Nephron (organoid): ENCODE data around the gene ELANE.
"Not testable (repeated sequence)": the region's sequence is repeated elsewhere in the genome, so short reads cannot be mapped to it uniquely, and the experiment has no call there.

ENCODE experiments used
- H3K27ac Mint-ChIP-seq, 3 experiments: 2 replicates each; pipeline ENCODE4 v1.8.0; 2020; ENCODE audit warnings: mixed read lengths in 3 of 3, mild to moderate bottlenecking in 2 of 3, moderate library complexity in 1 of 3
- H3K27me3 Mint-ChIP-seq: 2 replicates; pipeline ENCODE4 v1.8.0; 2021; ENCODE audit warnings: low read depth, mild to moderate bottlenecking, moderate library complexity, mixed read lengths
- H3K36me3 Mint-ChIP-seq: 2 replicates; pipeline ENCODE4 v1.8.0; 2020; ENCODE audit warnings: low read depth, mixed read lengths
- H3K4me1 Mint-ChIP-seq: 2 replicates; pipeline ENCODE4 v1.8.0; 2020; ENCODE audit warnings: mixed read lengths
- H3K4me3 Mint-ChIP-seq, 3 experiments: 2 replicates each; pipeline ENCODE4 v1.8.0; 2020; ENCODE audit warnings: mild to moderate bottlenecking in 3 of 3, mixed read lengths in 3 of 3, moderate library complexity in 2 of 3
- H3K9me3 Mint-ChIP-seq: 2 replicates; pipeline ENCODE4 v1.8.0; 2020; ENCODE audit warnings: mixed read lengths
- TF ChIP-seq, protein P1 (sequence below), 3 experiments: fragments of 200-600 bp; sonication (generic); IDR thresholded peaks; one replicate each; pipeline ENCODE4 v1.5.0; 2021; ENCODE audit warnings: antibody characterized with exemption in 3 of 3; ENCODE audit not compliant: unreplicated experiment in 3 of 3

ELANE gene

DNA sequence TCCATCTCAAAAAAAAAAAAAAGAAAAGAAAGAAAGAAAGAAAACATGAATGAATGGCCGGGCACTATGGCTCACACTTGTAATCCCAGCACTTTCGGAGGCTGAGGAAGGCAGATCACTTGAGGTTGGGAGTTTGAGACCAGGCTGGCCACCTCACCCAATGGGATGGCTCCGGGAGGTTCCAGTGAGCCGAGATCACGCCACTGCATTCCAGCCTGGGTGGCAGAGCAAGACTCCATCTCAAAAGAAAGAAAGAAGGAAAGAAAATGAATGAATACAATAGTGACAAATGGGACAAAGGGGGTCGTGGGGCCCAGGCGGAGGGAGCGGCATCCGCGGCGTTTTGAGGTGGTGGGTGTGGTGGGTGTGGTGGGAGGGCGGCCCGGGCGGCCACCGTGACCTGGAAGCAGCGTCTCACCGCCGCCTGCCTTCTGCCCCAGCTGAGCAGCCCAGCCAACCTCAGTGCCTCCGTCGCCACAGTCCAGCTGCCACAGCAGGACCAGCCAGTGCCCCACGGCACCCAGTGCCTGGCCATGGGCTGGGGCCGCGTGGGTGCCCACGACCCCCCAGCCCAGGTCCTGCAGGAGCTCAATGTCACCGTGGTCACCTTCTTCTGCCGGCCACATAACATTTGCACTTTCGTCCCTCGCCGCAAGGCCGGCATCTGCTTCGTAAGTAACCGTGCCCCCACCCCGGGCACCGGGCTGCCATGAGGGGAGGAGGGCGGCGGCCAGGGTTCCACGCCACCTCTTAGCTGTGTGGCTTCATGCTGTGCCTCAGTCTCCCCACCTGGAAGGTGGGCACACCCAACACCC, 6.2 kb upstream of the ELANE start:
- no peaks in the 10 kb centered on the region for H3K36me3 Mint-ChIP-seq
- peaks cover 5% of the 10 kb centered on the region for H3K4me1 Mint-ChIP-seq
- no peak overlapping the region for H3K4me3 Mint-ChIP-seq
- TF ChIP-seq, protein P1, sequence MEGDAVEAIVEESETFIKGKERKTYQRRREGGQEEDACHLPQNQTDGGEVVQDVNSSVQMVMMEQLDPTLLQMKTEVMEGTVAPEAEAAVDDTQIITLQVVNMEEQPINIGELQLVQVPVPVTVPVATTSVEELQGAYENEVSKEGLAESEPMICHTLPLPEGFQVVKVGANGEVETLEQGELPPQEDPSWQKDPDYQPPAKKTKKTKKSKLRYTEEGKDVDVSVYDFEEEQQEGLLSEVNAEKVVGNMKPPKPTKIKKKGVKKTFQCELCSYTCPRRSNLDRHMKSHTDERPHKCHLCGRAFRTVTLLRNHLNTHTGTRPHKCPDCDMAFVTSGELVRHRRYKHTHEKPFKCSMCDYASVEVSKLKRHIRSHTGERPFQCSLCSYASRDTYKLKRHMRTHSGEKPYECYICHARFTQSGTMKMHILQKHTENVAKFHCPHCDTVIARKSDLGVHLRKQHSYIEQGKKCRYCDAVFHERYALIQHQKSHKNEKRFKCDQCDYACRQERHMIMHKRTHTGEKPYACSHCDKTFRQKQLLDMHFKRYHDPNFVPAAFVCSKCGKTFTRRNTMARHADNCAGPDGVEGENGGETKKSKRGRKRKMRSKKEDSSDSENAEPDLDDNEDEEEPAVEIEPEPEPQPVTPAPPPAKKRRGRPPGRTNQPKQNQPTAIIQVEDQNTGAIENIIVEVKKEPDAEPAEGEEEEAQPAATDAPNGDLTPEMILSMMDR (IDR thresholded peaks at IDR 0.05; ENCODE audit: unreplicated experiment in 3 of 3), result no peak
- no peak overlapping the region for H3K27ac Mint-ChIP-seq
- H3K9me3 Mint-ChIP-seq, result peaks cover 3% of the 10 kb centered on the region
- peaks cover 52% of the 10 kb centered on the region for H3K27me3 Mint-ChIP-seq

DNA sequence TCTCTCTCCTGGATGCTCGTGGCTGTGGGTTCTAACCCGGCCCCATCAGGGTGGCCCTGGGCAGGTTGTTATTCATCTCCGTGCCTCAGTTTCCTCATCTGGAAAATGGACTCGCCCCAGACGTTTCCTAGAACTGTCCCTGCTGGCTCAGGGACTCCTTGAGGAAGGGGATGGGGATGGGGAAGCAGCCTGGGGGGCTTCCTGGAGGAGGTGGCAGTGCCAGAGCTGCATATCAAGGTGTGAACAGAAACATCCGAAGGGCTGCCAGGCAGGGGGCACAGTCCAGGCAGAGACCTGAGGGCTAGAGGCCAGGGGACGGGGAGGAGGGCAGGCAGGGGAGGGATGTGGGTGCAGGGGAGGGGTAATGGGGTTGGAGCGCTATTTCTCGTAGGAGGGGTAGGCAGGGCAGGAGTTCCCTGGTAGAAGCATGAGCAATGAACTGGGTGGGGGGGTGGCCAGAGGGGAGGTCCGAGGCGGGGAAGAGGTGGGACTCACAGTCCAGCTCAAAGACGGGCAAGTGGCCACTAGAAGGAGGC, 3.6 kb upstream of the ELANE start:
- no peaks in the 10 kb centered on the region for H3K4me1 Mint-ChIP-seq
- peaks cover 36% of the 10 kb centered on the region for H3K27me3 Mint-ChIP-seq
- no peak overlapping the region for H3K4me3 Mint-ChIP-seq
- TF ChIP-seq, protein P1 (IDR thresholded peaks at IDR 0.05; ENCODE audit: unreplicated experiment in 3 of 3), result no peak
- no peaks in the 10 kb centered on the region for H3K36me3 Mint-ChIP-seq
- no peaks in the 10 kb centered on the region for H3K9me3 Mint-ChIP-seq
- no peak overlapping the region for H3K27ac Mint-ChIP-seq

DNA sequence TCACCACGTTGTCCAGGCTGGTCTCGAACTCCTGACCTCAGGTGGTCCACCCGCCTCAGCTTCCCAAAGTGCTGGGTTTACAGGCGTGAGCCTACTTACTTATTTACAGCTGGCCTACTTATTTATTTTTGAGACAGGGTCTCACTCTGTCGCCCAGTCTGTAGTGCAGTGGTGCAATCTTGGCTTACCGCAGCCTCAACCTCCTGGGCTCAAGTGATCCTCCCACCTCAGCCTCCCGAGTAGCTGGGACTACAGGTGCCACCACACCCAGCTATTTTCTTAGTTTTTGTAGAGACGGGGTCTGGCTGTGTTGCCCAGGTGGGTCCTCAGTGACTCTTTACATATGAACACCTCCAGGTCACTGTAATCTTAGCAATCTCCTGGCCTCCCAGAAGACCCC, 2.9 kb upstream of the ELANE start:
- H3K36me3 Mint-ChIP-seq, H3K27ac Mint-ChIP-seq, H3K4me1 Mint-ChIP-seq, H3K9me3 Mint-ChIP-seq, H3K4me3 Mint-ChIP-seq: not testable (repeated sequence)
- peaks cover 32% of the 10 kb centered on the region for H3K27me3 Mint-ChIP-seq

DNA sequence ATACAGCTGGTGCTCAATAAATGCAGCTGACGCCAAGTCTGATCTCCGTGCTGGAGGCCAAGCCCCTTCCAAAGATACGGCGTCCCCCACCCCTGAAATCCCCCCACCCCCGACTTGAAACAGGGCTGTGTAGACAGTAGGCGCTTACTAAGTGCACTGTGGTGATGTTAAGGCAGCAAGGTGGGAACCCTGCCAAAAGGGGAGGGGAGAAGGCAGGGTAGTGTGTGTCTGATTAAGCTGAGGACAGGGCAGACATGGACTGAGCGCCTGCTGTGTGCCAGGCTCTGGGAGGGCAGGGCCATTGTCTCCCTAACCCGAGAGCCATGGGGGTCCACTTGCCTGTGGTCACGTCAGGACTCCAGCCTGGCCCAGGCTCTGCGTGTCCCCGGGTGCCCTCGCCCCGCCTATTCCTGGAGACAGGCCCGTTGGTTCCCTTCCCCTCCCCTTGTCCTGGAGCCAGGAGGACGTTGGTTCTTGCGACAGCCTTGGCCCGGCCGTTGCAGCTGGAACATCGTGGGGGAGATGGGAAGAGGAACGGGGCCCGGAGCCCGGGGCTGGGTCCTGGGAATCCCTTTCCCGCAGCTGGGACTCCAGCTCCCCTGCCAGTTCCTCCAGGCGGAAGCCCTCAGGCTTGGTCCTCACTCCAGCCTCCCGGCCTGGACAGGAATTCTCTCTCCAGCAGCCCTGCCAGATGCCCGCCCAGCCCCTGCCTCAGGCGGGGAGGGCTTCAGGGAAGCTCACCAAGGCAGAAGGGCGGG, 1.7 kb upstream of the ELANE start:
- H3K9me3 Mint-ChIP-seq, result no peaks in the 10 kb centered on the region
- no peak overlapping the region for H3K27ac Mint-ChIP-seq
- no peaks in the 10 kb centered on the region for H3K4me1 Mint-ChIP-seq
- TF ChIP-seq, protein P1 (IDR thresholded peaks at IDR 0.05; ENCODE audit: unreplicated experiment in 3 of 3), result no peak
- peaks cover 22% of the 10 kb centered on the region for H3K27me3 Mint-ChIP-seq
- no peaks in the 10 kb centered on the region for H3K36me3 Mint-ChIP-seq
- H3K4me3 Mint-ChIP-seq, result no peak overlapping the region

DNA sequence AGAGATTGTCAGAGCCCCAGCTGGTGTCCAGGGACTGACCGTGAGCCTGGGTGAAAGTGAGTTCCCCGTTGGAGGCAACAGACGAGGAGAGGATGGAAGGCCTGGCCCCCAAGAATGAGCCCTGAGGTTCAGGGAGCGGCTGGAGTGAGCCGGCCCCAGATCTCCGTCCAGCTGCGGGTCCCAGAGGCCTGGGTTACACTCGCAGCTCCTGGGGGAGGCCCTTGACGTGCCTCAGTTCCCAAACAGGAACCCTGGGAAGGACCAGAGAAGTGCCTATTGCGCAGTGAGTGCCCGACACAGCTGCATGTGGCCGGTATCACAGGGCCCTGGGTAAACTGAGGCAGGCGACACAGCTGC, 1.1 kb upstream of the ELANE start:
- Mint-ChIP-seq H3K4me3 (no peak overlapping the region), H3K4me1 (no peaks in the 10 kb centered on the region), H3K36me3 (no peaks in the 10 kb centered on the region), H3K27me3 (peaks cover 17% of the 10 kb centered on the region), H3K27ac (no peak overlapping the region), H3K9me3 (no peaks in the 10 kb centered on the region)
- TF ChIP-seq, protein P1 (IDR thresholded peaks at IDR 0.05; ENCODE audit: unreplicated experiment in 3 of 3), result no peak

DNA sequence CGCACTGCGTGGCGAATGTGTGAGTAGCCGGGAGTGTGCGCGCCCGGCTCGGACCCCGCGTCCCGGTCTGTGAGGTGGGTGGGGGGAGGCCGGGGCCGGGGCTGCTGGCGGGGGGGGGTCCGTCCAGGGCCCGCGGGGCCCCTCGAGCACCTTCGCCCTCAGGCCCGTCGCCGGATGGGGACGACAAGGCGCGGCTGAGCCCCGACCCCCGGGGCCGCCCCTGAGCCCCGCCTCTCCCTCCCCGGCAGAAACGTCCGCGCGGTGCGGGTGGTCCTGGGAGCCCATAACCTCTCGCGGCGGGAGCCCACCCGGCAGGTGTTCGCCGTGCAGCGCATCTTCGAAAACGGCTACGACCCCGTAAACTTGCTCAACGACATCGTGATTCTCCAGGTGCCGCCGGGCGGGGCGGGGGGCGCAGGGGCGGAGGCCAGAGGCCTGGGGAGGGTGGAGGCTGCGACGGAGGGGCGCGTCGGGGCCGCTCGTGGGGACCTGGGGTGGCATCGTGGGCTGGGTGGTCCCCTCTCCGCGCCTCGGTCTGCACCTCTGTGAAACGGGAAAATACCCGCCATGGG, 997 bp downstream of the ELANE start:
- H3K36me3 Mint-ChIP-seq, result no peaks in the 10 kb centered on the region
- H3K4me1 Mint-ChIP-seq, result no peaks in the 10 kb centered on the region
- H3K27ac Mint-ChIP-seq, result no peak overlapping the region
- TF ChIP-seq, protein P1 (IDR thresholded peaks at IDR 0.05; ENCODE audit: unreplicated experiment in 3 of 3), result no peak
- peaks cover 17% of the 10 kb centered on the region for H3K27me3 Mint-ChIP-seq
- H3K9me3 Mint-ChIP-seq, result no peaks in the 10 kb centered on the region
- no peak overlapping the region for H3K4me3 Mint-ChIP-seq

DNA sequence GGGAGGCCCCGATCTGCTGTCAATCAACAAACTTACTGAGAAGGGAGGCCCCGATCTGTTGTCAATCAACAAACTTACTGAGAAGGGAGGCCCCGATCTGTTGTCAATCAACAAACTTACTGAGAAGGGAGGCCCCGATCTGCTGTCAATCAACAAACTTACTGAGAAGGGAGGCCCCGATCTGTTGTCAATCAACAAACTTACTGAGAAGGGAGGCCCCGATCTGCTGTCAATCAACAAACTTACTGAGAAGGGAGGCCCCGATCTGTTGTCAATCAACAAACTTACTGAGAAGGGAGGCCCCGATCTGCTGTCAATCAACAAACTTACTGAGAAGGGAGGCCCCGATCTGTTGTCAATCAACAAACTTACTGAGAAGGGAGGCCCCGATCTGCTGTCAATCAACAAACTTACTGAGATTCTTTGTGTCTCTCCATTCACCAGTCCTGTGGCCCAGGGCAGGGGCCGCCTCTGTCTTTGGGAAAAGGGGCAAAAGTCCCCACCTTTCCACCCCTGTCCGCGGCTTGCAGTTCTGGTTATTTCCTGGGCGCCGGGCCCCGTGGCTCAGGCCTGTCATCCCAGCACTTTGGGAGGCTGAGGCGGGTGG, 1.6 kb downstream of the ELANE start:
- H3K36me3 Mint-ChIP-seq, H3K4me1 Mint-ChIP-seq, H3K9me3 Mint-ChIP-seq, H3K4me3 Mint-ChIP-seq, H3K27ac Mint-ChIP-seq: not testable (repeated sequence)
- H3K27me3 Mint-ChIP-seq, result peaks cover 18% of the 10 kb centered on the region
